Stimulated activated CD4-positive, alpha-beta T cell treated with anti-CD3 and anti-CD28 coated beads, Interleukin-4, amount 100 ng/mL, for 4 hours (primary cell): ENCODE measurements around the gene MTCH1.
A peak's percentile ranks its signal among the peaks of the same experiment; 100 is the strongest.
"Not testable (repeated sequence)": the region's sequence is repeated elsewhere in the genome, so short reads cannot be mapped to it uniquely, and the experiment has no call there.

Experiments
- DNase-seq, 2 experiments: peaks; one replicate each; pipeline ENCODE4 v3.0.0-alpha.2; 2020

Gene MTCH1

DNA sequence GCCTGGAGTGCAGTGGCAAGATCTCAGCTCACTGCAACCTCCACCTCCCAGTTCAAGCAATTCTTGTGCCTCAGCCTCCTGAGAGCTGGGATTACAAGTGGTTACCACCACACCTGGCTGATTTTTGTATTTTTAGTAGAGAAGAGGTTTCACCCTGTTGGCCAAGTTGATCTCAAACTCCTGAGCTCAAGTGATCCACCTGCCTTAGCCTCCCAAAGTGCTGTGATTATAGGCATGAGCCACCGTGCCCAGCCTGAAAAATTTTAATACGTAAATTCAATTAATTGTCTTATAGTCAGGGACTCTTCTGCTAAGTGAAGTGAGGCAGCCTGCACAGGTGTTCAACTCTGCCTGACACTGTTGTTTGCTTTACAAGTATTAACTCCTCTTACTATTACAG, 4.4 kb upstream of the MTCH1 start:
- not testable (repeated sequence) for DNase-seq

DNA sequence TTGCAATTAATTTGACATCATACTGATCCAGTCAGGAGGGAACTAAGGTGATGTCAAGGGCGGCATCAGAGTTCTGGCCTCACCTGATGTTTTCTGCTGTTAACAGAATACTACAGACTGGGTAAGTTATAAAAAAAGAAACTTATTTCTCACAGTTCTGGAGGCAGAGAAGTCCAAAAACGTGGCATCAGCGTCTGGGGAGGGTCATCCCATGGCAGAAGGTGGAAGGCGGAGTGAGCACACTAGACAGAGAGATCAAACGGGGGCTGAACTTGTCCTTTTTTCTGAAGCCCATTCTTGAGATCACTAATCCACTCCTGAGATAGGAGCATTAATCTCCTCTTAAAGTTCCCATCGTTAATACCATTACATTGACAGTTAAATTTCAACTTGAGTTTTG, 3.3 kb upstream of the MTCH1 start:
- no peak for DNase-seq

DNA sequence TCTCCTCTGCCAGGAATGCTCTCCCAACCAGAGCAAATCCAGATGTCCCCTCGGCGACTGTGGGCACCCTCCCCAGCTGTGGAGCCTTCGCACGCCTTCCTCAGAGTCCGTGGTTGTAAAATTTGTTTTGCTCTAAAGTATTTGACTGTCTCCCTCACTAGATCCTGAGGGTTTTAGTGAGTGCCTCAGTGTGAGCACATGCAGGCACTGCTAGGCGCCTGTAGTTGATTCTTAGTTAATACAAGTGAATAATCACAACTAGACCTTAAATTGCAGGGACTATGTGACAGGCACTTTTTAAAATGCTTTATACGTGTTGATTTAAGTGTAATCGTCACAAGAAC, 680 bp upstream of the MTCH1 start:
- no peak for DNase-seq

GRCh38 chr6:36985417-36985807, 584 bp downstream of the MTCH1 start:
- no peak for DNase-seq

DNA sequence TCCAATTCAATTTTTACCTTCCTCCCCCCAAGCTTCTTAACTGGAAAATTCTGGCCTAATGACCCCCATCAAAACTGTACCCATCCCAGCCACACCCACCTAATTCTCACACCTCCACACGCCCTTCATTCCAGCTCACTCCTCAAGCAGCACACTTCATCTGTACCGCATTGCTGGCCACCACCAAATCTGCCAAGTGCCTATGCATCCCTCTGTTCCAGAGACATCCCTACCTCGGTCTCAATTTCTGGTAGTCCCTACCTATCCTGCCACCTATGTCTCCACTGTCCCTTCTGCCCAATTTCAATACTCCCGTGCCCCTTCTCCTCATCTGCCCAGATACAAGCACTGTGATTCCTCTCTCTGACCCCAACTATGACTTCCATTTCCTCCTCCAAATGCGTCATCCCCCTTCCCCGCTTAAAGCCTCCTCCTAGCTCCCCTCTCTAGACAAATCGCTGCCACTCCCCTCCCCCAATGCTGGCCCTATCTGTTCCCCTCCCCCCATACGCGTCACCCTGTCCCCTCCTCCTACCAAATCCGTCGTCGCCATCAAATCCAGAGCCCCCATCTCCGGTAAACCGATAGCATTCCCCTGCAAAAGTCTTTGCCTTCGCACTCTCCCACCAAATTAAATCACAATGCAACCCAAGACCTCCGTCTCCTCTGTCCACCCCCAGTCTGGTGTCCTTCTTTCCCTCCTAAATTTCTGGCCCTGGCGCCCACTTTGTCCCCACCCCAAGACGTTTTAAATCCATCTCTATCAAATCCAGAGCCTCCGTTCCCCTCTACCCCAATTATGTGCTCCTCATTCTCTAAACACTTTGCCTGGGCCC, 1.2 kb downstream of the MTCH1 start:
- DNase-seq, result peak; percentile 47

- DNase-seq, result no peak
Measured at GRCh38 chr6:36983538-36983937, 2.5 kb downstream of the MTCH1 start.

GRCh38 chr6:36980876-36981619, 4.9 kb downstream of the MTCH1 start:
- no peak for DNase-seq

DNA sequence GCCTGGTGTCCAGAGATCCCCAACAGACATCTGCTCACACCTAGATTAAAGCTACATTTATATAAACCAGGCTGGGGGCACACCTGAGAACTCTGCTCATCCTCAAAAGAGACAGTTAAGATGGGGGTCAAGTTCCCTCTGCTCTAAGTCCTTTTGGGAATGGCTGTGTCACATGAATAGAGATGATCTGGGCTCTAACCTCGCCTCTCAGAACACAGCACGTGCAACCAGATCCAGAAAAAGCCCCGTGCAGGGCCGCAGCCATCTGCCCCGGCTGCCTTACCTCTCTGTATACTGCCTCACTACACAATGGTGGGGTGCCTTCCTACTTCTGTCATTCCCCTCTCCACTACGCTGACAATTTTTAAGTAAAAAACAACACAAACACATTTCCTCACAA, 5.9 kb downstream of the MTCH1 start:
- DNase-seq, result no peak

DNA sequence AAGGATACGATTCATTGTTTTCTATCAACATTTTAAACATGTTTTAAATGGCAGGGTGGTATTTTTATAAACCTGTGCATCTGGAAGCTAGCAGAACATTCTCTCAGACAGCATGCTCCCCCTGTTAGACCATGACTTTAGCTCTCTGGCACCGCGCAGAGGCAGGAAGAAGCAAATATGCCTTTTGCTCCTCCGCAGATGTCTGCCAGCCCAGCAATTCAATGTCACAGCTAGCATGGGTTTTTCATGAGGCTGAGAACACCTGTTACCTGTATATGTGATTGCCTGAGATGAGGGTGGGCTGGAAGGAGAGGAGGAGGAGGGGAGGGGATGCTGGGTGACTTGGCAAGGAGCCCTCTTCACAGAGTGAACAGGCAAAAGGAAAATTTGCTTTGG, 6.7 kb downstream of the MTCH1 start:
- peak in 1 of 2 experiments; percentile 15 for DNase-seq

- no peak for DNase-seq
Measured at GRCh38 chr6:36978421-36979346, 7.3 kb downstream of the MTCH1 start.

DNA sequence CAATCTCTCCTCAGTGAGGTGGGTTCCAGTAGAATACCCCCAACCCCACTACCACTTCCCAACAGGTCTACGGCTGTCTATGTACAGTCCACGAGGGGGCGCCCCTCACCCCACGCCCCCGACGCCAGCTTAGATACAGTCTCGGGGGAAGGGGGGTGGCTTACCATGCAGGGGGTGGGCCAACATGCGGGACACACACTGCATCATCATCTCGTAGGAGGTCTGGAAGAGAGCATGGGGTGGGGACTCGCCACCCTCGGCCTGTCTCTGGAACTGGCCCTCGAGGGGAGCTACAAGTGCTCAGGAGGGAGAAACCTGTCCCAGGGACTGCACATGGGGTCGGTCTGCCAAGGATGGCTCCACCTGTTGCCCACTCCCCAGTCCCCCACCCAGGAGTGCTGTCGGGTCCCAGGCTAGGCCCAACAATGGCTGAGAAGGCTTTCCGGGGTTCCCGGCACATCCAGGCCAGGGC, 8.5 kb downstream of the MTCH1 start:
- no peak for DNase-seq

DNA sequence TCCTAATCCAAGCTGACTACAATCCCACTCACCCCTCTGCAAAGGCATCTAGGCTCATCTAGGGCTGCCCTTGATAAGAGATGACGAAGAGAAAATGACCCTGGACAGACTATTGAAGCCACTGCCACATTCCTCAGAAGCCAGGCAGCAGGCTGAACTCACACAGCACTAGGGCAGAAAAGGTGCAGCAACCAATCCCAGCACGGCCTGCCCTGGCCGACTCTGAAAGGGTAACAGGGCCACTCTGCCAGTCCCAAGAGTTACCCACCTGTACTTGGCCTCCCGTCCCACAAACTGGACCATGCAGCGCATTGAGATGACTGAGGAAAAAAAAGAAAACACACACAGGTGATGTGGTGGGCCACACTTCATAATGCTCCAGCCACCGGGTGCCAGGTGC, 9.1 kb downstream of the MTCH1 start:
- no peak for DNase-seq

- DNase-seq, result no peak
Measured at GRCh38 chr6:36976509-36976908, 9.5 kb downstream of the MTCH1 start.

- DNase-seq, result no peak
Measured at GRCh38 chr6:36976007-36976264, 10.1 kb downstream of the MTCH1 start.

- no peak for DNase-seq
Measured at GRCh38 chr6:36975231-36976006, 10.6 kb downstream of the MTCH1 start.

DNA sequence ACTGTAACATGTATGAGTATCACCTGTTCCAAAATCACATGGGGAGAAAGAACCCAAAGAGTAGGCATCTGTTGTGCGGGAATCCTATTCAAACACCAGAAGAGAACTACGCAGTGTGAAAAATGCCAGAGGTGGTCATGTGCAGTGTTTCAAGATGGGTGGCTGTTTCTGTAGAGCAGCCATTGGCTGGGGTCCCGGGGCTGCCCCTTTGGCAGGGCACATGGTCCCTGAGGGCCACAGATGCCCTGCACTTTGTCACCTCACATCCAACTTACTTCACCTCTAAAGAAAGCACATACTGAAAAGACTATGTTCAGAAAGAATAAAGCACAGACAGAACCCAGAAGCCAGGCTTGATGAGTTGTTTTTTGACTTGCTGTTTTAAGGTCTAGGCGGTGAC, 12.3 kb downstream of the MTCH1 start:
- DNase-seq, result no peak

- DNase-seq, result no peak
Measured at GRCh38 chr6:36973190-36973589, 12.8 kb downstream of the MTCH1 start.

- no peak for DNase-seq
Measured at GRCh38 chr6:36971921-36972673, 13.9 kb downstream of the MTCH1 start.

- DNase-seq, result no peak
Measured at GRCh38 chr6:36970892-36971842, 14.8 kb downstream of the MTCH1 start.

- no peak for DNase-seq
Measured at GRCh38 chr6:36969988-36970891, 15.8 kb downstream of the MTCH1 start.
